Caki2 (cell line): Measurements from ENCODE around the gene EHBP1. TPM values are rescaled to one million over a fixed set of nuclear protein-coding genes. Genes with fewer than 3 reads are reported as not detected.

ENCODE experiments used
- DNase-seq: peaks from one replicate; pipeline ENCODE4 v3.0.0-alpha.2; 2015; ENCODE audit warnings: low read depth
- in situ Hi-C: cut with HindIII; loops from 2 replicates; pipeline ENCODE4 v1.10.0; 2016; ENCODE audit warnings: low sequenced_read_pairs, low pct_unique_long_range_greater_than_20kb, mixed read lengths
- total RNA-seq: library from RNA; depleted of rRNA; stranded (reverse); fragments of >200 nt; shearing (Covaris generic); gene quantifications from 2 replicates; pipeline ENCODE4 v1.2.3, GENCODE V29; 2014; ENCODE audit warnings: low replicate concordance

Gene EHBP1
- total RNA-seq, 1 experiment from 2014 or later, result 31.6 TPM

GRCh38 chr2:63044362-63045327 lies 339.1 kb downstream of the EHBP1 start:
- in situ Hi-C loops, result no loop called here
- no peak for DNase-seq

DNA sequence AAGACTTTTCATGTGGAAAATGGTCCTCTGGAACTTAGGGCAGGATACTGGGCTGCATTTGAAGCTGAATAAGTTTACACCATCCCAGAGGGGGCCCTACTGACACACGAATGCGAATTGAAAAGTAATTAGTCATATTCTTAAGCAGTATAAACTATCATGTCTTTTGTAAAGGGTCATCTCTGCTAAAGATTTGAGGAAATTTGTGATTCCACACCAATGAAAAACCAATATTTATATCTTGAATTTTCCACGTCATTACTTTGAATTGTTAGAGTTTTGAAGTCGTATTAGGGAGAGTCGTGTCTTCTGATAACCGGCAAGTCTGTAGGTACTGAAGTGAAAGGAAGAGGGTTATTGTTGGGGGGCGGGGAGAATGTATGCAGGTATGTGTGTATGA lies 341.0 kb downstream of the EHBP1 start:
- in situ Hi-C loops, result no loop called here
- no peak for DNase-seq

- no peak for DNase-seq
- in situ Hi-C loops, result no loop called here
Measured at GRCh38 chr2:63046961-63047320, 341.4 kb downstream of the EHBP1 start.

DNA sequence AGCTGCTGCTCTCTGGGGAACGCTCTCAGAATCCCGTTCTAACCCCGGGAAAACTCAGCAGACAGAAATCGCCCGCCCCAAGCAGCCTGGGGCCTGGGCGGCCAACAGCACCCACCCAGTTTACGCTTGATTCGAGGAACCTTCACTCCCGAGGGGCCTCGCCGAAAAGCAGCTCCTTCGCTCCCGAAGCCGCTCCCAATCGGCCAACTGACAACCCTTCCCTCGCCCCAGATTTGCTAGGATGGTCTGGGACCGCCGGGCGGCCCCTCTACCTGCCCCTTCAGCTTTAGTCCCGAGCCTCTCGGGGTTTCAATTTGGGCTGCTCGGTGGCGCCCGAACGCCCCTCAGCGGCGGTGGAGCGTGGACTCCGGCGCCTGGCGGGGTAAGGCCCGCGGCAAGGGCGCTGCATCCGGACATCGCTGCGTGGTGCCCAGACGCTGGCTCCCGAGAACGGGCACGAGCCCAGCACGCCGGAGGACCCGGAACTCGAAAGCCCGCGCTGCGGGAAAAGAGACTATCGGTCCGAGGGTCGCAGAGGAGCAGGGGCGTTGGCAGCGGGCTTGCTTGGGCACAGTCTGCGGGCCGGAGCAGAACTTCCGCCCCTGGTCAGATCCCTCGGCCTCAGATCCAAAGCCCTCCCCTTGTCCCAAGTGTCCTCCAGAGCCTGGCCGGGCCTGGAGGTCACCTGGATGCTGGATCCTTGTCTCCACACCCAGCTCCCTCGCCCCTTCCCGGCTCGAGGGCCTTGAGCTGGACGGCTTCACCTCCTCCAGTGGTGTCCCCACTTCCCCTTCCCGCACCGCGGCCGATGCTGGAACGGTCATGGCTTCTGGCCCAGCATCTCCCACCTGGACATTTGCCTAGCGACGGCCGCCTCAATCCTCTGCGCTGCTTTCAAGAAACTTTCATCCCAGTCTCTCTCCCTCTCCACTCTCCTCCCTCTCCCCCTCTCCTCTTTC lies 342.1 kb downstream of the EHBP1 start:
- DNase-seq, result no peak
- in situ Hi-C loops, result no loop called here

GRCh38 chr2:63048367-63049171 lies 343.1 kb downstream of the EHBP1 start:
- in situ Hi-C loops, result no loop called here
- no peak for DNase-seq

DNA sequence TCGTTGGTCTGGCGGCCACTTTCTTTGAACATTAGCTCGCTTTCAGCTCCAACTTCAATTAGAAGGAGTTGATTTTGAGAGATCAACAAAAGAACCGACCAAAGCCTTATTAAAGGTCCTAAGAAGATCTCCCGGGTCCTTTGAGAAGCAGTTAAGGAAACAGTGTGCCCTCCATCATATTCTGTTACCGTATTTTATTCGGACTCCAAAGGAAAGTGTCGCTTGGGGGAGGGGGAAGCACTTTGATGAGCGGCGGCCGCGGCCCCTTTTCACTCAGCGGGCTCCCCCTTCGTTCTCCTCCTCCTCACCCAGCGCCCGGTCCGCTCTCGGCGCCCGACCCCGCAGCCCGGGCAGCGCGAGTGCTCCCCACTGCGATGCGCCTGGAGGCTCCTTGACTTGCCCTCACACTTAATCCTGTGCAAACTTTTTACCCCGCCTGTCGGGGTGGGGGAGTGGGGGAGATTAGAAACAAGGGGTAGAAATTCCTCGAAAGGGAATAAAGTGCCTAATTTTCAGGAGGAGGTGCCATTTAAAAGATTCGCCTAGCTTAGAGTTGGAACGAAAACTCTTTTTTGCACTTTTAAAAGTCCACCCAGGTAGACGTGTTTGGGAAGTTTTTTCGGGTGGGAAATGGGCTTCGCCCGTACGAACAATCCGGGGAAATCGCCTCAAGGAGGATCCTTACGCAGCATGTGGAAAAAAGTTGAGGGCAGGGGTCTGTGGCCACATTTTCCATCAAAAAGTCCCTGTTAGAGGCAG lies 343.9 kb downstream of the EHBP1 start:
- DNase-seq, result no peak
- in situ Hi-C loops, result no loop called here

- in situ Hi-C loops, result no loop called here
Measured at GRCh38 chr2:63049970-63050333, 344.4 kb downstream of the EHBP1 start.

DNA sequence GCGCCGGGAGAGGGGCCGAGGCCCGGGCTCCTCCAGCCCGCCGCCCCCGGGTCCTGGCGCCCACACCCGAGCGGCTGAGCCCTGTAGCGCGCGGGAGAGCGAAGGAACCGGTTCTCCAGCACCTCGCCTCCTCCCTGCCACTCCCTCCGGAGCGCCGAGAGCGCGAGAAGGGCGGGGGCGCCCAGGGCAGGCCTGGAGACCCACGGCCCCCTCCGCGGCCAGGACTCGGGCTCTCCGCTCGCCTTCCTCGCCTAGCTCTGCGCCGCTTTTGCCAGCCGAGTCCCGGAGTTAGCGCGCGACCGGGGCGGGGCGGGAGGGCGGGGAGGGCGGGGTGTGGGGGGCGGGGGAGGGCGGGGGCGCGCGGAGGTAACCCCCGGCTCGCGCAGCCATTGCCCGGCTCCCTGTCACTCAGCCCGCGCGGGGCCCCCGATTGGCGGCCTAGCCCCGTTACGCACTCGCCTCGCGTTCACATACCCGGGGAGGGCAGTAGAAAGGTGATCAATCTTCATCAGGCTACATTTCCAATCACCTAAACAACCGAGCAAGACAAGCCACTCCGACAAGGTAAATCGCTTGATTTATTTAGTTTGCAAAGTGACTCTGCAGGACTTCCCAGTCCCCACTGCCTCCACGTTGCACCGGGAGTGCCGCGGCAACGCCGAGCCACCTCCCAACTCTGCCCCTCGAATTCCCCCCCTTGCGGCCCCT lies 345.0 kb downstream of the EHBP1 start, which contains the start of gene OTX1:
Gene OTX1 (plus strand): TSS at position 497 of the 708 bp plus-strand sequence. CDS start 2,161 bp downstream, outside the sequence.
- peak; percentile 78 for DNase-seq
- in situ Hi-C loops, result no loop called here

More at GRCh38 chr2:63049970-63050333, 344.4 kb downstream of the EHBP1 start:
- no peak for DNase-seq

GRCh38 chr2:63051042-63051794 lies 345.7 kb downstream of the EHBP1 start:
- in situ Hi-C loops, result no loop called here
- no peak for DNase-seq

GRCh38 chr2:63051795-63052333 lies 346.4 kb downstream of the EHBP1 start:
- in situ Hi-C loops, result no loop called here
- DNase-seq, result no peak

- in situ Hi-C loops, result no loop called here
- no peak for DNase-seq
Measured at GRCh38 chr2:63052411-63053080, 347.0 kb downstream of the EHBP1 start.

- no peak for DNase-seq
- in situ Hi-C loops, result no loop called here
Measured at GRCh38 chr2:63053081-63053888, 347.8 kb downstream of the EHBP1 start.

- DNase-seq, result no peak
- in situ Hi-C loops, result no loop called here
Measured at GRCh38 chr2:63053889-63054602, 348.5 kb downstream of the EHBP1 start.

DNA sequence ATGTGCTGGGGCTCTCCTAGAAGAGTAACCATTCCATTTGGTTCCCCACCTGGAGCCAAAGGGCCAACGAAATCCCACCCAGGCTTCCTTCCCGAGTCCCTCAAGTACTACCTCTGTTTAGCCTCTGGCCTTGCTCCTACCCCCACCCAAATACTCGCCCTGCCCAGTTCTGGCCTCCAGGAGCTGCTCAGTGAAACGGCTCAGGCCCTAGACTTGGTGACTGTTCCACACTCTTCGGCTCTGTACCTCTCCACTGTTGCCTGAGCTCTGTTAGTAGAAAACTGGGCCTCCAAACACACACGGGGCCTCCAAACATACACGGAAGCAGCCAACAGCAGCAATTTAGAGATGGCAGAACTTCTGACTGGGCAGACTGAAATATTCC lies 349.3 kb downstream of the EHBP1 start:
- in situ Hi-C loops, result no loop called here
- DNase-seq, result no peak
